ENCODE results near the gene NRXN3.

NRXN3 gene

DNA sequence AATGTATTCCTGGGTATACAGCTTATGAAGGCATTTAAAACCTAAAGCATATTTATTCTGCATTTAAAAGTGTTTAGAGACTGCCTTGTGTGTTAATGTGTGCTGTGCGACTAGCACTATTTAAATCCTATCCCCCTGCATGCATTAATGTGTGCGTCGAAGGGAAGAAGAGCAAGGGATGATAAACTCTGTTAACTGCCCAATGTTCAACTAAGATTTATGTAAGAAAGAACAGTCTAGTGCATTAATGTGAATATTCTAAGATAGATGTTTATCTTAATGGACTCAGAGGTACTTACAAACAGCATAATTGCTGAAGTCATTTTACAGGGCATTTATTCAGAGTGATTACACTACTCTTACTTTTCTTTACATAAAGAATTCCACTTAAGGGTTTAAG is 1616.3 kb downstream of the NRXN3 start:
- DNase-seq (ENCODE audit: low read depth, low spot score), result no peak

DNA sequence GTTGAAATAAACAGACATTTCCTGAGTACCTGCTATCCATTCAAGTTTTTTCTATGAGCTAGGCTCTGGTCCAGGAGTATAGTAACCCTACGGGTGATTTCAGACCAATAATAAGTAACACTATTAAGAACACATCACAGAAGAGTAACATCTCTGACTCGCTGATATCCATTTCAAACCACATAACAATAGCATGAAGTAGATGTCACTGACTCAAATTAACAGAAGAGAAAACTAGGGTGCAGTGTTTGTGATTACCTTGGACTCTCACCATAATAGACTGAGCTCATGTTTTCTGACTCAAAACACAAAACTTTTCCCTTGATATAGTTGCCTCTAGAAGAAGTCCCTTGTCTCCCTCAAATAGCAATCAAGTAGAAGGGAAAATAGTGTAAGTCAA is 1618.2 kb downstream of the NRXN3 start:
- no peak for DNase-seq (ENCODE audit: low read depth, low spot score)

DNA sequence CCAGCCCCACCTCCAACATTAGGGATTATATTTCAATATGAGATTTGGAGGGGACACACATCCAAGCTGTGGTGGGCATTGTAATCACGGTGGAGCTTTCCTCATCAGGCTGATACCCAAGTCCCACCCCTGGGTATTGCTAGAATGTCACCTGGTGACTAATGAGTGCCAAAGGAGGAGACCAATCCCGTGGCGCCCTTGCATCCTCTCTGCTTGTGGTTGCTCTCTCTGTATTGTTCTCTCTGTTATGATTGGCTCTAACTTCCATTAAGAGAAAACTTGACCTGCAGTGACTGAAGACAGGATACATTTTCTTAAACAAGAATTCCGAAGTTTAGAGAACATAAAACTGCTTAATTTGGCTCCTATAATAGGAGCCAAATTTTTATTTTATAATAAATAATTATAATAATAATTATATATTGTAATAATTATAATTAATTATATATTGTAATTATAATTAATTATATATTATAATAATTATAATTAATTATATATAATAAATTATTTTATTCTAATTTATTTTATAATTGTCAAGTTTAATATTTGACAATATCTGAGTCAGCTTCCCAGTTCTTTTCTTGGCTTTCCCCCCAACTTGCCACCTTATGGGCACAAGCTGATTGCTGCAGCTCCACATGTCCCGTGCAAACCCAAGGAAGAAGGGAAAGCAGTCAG is 1621.0 kb downstream of the NRXN3 start:
- no peak for DNase-seq (ENCODE audit: low read depth, low spot score)

DNA sequence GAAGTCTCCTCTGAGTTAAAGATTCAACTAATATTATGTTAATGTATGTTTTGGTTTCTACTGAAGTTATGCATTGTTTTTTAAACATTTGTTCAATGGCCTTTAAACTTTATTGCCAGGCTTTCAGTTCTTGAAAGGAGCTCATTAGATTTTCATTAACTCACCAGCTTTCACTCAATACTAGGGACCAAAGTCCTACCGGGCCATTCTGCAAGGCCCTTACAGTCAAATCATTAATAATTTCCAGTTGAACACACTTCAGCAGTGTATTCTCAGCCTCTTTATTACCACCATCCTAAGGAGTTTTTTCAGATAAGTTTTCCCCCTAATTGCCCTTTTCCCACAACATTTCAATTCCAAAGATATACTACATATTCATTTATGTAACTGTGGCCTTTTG is 1631.9 kb downstream of the NRXN3 start:
- DNase-seq (ENCODE audit: low read depth, low spot score), result no peak

DNA sequence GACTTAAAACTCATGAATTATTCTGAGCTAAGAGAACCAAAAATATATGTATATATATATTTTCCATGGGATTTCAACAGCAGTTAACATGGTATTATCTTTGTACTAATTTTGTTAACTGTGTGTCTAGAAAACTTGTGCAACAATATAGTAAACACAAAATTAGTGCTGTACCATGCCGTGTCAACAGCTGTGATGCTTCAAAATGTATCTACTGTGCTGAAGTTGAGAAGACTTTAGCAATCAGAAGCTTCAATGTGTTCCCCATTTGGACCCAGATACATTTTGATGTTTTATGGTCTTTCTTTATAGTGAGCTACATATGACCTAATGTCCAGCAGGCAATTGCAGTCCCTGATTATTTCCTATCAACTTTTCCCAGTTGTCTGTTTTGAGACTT is 1635.5 kb downstream of the NRXN3 start:
- no peak for DNase-seq (ENCODE audit: low read depth, low spot score)

DNA sequence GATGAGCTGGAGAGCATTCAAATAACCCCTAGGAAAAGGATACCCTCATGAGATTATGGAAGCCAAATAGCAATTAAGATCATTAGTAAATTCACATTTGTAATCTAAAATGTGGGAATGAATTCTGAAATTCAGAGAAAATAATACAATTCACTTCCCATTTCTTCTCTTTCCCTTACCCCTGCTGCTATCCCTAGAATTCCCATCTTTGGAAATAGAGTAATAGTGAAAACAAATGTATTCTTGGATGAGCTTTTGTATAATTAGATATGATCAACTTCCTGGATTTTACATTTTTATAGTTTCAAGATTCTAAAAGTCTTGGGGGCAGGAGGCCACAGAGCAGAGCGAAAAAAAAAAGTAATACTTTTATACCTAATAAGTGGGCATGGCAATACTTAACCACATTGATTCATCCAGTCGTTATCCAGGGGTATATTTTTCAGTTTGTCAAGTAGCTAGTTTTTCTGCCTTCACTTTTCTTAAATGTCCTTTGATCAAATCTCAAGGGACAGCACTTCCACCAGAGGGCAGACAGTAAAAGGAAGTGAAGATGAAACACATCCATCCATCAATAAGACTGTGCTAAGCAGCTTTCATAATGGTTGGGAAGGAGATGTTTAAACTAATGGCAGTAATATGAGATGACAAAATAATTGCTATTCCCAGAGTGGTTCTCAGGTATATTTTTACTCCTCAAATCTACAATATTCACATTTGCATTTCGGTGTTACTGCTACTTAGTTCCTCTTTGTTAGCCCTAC is 1639.9 kb downstream of the NRXN3 start:
- peak; percentile 8 for DNase-seq (ENCODE audit: low read depth, low spot score)

DNA sequence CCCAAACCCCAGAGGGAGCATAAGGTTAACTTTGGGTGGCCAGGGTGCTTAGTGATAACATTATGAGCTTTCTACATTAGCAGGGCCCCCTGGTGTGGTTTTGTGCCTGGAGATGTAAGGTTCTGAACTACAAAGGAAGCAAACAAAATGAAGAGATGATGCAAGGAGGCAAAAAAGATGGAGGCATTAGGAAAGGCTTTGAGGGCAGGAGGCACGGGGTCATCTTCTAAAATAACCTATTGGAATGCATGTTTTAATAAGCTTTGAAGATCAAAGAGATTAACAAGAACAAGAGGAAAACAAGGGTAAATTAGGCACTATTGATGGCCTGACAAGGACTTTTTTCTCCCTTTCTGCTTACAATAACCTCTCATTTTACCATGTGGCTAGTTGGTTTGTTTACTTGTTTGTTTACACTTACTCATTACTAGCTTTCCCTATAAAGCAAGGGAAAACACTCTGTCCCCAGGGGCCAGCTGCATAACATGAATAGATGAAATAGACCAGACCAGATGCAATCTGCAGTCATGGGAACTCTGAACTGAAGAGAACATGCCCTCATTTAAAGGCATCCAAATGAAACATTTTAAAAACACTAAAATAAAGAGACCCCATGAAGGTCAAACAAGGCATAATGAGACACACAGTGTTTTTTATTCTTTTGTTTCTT is 1650.8 kb downstream of the NRXN3 start:
- DNase-seq (ENCODE audit: low read depth, low spot score), result no peak

DNA sequence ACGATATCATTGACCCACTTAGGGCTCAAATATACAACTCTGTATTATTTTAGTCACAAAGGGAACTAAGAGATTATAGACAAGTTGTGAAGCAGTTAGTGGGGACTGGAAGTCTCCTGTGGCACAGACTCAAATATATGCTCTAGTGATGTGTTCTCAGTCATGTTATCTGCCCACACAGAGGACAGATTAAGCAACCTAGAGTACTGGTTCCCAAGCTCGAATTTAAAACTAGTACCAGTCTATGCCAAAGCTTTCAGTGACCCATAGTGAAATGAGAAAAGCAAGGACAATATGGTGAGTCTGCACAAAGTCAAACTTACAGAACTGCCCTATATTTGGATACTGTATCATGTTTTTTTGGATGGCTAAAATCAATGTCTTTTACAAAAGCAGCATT is 1651.9 kb downstream of the NRXN3 start:
- DNase-seq (ENCODE audit: low read depth, low spot score), result no peak

DNA sequence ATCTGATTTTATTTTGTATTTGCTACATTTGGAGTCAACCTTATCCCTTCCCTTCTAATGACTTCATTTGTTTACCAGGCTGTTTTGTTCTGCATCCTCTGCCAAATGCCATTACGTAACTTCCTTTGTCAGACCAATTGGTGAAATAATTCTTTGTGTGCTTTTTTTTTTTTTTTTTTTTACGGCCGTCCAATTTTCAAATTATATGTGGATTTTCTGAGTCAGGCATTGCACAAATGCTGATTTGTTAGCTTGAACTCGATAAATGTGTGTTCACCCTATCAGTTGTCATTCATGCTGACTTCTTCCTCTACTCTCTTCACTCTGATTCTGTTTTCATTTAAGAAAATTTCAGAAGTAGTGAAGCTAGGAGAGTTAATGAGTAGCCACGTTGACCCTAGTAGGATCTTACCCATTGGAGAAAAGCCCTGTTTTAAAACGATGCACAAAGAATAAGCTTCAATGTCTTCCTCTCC is 1654.9 kb downstream of the NRXN3 start:
- peak; percentile 25 for DNase-seq (ENCODE audit: low read depth, low spot score)

DNA sequence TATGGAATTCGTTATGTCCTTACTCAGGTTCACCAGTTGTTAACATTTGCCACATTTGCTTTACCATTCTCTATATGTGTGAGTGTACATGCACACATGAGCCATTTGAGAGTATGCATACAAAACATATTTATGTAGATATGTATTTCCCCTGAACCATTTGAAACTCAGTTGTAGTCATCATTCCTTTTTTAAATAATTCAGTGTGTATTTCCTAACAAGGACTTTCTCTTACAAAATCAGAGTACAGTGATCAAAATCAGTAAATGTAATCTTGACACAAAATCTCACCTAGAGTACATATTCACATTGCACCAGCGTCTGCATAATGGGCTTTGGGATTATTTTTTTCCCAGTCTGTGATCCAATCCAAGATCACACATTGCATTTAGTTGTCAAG is 1656.2 kb downstream of the NRXN3 start:
- no peak for DNase-seq (ENCODE audit: low read depth, low spot score)

DNA sequence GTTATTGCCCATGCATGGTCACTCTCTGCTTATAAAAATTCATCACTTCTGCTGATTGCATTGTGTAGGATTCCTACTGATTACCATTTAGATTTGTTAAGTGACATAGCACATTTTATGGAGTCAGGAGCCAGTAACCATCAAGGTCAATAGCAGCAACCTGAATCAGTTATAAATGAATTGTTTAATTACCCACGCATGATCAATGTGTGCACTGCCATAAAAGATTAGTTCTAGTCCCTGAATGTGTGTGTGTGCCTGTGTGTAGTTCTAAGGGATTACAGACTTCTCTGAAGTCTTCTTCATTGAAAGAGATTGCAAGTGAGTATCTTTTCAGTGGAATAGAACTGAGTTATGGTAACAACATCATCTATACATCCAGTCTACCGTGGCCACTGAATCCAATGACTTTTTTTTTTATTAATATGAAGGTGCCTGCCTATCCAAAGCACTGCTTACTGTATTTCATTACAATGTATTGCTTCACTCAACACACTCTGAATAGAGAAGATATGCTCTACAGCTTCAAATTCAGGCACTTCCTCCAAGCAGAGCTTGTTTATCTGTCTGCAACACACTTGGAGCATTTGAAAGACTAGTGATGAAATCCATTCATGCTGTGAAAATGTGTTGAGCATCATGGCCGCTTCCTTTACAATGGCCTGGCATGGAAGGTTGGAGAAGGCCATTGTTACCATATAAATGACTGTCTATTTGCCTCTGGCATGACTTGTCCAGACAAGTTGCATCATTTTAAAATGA is 1659.4 kb downstream of the NRXN3 start:
- DNase-seq (ENCODE audit: low read depth, low spot score), result no peak

DNA sequence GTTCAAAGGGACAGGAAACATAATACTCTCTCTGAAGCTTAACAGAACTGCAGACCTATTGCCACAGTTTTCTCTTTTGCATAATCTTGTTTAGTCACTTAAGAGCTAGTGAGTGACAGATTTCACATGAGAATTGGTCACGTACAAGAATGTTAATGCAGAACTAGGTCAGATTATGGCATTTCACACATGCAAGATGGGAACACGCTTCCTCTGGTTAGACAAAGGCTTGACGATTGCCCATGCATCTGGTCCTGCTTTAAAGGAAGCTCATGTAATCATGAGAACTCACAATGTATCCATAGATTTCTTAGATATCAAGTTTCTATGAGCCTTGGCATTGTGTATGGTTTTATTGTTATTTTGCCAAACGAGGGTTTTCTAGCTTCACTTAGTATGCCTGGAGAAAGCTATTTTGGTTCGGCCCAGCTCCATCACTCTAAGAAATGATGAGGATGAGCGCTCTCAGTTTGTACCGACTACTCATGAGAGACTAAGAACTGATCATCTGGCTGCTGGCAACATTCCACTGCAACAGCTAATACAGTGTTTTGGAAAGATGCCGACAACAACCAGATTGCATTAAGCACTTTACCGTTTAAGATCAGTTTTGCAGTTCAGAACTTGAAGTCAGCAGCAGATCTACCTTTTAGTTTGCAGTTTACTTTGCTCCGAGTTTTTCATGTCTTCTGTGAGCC is 1661.2 kb downstream of the NRXN3 start:
- no peak for DNase-seq (ENCODE audit: low read depth, low spot score)

DNA sequence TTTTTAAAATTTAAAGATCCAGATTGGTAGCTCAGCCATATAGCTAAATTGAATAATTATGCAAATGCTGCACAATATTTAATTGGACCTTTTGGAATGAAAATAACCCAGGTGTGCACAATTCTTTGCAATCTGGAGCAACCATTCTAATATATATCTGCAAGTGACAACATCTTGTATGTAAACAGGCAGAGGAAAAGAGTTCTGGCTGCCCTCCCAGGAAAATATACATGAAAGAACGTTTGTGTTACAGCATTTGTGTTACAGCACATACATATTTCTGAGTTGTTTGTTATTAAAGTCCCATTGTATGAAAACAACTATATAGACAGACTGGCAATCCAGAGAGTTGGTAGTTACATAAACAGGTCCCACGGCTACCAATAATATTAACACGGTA is 1663.6 kb downstream of the NRXN3 start:
- no peak for DNase-seq (ENCODE audit: low read depth, low spot score)

DNA sequence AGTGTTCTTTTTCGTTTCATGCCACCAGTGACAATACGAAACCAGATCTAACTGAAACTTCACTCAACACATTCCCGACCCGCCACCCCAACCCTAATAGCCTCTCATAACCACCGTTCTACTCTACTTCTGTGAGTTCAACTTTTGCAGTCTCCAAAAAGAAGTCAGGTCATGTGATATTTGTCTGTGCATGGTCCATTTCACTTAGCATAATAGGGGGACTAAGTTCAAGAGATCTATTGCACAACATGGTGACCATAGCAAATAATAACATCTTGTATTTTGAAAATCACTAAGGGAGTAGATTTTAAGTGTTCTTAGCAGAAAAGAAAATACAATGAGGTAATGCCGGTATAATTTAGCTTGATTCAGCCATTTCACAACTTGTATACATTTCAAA is 1664.7 kb downstream of the NRXN3 start:
- DNase-seq (ENCODE audit: low read depth, low spot score), result no peak

DNA sequence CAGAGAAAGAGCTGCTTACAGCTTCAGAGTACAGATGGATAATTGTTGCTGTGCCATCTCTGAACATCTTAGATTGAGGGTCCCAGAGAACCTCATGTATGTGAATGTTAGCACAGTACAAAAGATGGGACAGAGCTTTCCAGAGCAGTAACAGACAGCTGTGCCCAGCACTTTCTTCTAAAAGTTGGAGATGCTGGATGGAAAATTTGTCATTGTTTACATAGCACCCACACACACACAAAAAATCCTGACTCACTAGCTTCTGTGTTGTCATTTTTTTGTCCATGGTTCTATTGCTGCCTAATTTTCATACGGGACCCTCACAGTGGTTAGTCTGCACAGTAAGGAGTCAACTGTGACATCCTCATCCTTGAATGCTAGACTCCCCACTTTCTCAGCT is 1666.4 kb downstream of the NRXN3 start:
- no peak for DNase-seq (ENCODE audit: low read depth, low spot score)

DNA sequence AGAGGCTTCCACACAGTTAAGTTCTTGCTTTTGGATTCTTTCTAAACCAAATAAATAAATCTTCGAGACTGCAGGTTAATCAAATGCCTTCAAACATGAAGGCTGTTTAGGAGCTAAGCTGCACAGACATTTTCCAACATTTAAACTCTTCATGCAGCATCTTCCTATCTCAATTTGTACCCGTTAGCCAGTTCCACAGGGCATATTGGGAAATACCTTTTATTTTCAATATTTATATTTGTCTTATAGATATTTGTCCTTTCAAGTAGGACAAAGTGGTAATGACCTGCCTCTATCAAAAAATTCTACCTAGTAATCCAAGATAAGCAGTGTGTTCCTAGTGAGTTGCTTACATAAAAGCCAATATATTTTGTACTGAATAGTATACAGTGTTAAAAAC is 1667.5 kb downstream of the NRXN3 start:
- DNase-seq (ENCODE audit: low read depth, low spot score), result no peak

DNA sequence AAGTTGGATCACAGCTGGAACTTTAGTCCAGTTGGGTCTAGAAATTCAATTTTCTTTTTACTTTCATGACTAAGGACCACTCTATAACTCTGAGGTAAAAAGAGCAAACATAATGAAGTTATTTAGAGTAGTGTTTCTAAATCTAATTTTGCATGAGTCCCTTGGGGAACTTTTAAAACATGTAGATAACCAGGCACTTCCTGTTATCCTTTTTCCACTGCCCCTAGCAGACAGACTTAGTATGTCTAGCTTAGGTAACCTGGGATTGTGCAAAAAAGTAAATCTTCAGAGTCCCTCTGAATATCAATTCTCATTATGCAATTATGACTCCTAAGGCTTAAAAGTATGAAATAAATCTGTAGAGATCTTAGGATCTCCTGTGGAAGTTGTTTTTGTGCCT is 1669.9 kb downstream of the NRXN3 start:
- no peak for DNase-seq (ENCODE audit: low read depth, low spot score)

DNA sequence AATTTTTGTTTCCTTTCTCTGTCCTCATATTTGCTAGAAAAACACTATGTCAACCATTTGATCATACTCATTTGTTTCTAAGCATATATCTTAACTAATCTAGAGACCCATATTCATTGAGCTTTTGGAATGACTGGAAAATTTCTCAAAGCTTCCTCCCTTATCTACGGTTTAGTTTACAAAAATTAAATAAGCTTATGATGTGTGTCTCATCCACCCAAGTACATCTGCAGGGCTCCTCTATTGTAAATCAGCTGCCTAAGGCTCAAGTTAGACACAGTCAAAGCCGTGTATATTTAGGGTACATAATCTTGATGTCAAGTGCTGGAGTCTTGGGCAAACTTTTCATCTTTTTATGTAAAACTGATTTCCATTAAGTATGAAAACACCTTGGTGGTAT is 1670.7 kb downstream of the NRXN3 start:
- no peak for DNase-seq (ENCODE audit: low read depth, low spot score)

DNA sequence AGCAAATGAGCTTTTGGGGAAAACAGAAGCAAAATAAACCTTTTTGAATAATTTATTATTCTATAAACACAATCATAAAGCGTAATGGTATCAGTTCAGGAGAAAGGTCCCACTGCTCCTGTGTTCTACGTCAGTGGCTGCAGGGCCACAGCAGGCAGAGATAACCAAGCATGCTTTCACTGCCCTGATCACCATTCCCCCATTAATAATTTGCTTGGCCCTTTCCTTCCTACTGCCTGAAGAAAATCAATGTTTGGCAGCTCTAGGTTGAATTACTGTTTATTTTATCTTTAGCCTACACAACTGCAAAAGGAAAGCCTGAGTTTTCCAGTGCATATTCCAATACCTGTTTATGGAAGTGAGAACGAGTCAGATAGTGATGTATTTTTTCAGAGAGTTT is 1671.3 kb downstream of the NRXN3 start:
- no peak for DNase-seq (ENCODE audit: low read depth, low spot score)

DNA sequence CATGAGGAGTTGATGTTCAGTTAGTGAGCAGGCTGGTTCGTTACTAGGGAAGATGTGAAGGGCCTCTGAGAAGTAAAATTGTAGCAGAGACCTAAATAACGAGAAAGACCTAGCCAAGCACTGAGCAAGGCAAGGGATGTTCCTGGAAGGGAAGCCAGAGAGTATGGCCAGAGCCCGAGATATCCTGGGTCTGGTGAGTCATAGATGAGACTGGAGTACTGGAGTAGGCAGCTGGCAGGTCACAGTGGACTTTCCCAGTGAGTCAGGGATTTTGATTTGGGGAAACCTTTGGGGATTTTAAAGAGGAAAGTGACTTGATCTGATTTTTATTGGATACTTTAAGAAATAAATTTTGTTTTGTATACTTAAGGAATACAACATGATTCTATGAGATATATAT is 1672.1 kb downstream of the NRXN3 start:
- DNase-seq (ENCODE audit: low read depth, low spot score), result peak; percentile 77

DNA sequence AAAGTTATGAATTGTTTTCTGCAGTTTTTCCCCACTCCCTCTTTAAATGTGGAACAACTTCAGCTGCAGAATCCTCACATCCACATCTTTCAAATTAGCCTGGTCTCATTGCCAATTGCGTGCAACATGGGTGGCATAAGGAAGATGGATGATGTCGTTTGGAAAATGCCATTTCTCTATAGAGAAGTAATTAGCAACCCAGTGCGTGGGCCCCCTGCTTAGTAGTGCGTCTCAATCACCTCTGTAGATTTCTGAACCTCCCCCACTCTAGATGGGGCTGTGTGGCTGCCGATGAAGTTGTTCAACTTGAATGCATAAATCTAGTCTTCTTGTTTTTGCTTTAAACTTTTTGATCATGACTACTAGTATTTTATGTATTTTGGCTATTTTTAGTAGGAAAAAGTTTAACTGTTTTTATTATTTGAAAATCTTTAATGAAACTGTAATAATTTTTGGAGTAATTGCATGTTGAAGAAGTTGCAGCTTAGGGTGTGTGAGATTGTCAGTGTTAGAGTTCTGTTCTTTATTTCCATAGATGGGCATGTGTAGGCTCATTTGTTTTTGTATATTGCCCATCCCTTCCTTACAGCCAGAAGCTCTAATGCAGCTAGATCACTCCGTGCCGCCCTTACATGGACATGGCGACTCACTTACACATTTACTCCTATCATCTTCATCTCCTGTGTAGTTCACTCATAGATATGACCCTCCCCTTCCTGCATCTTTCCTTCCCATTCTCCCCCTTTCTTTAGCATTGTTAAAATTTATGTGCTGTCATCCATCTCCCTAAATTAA is 1683.0 kb downstream of the NRXN3 start:
- no peak for DNase-seq (ENCODE audit: low read depth, low spot score)

All from astrocyte of the hippocampus (primary cell).